SK-N-SH (cell line): Measurements from ENCODE around the gene S100B. TPM values are rescaled to one million over a fixed set of nuclear protein-coding genes. Genes with fewer than 3 reads are reported as not detected.

ENCODE experiments used
- CTCF ChIA-PET: fragments of 300-600, 350-600 bp; formaldehyde crosslinking; extraction: SDS; loops from one replicate; lab custom pipeline; 2021; lab: Yijun Ruan, JAX
- POLR2A ChIA-PET: fragments of 350-600 bp; sonication (Branson Sonifier 250); formaldehyde crosslinking; extraction: SDS; loops from one replicate; lab custom pipeline; 2020; ENCODE audit warnings: antibody characterized with exemption, inconsistent platforms; lab: Yijun Ruan, JAX
- DNase-seq: peaks from one replicate; pipeline ENCODE4 v3.0.0; 2012
- H2AFZ ChIP-seq: fragments of 200-600 bp; sonication (generic); 2 replicates; pipeline ENCODE4 v1.8.1; 2016; ENCODE audit warnings: antibody characterized with exemption, mild to moderate bottlenecking, low read depth
- H3F3A ChIP-seq: fragments of 200-600 bp; sonication (generic); replicated peaks from 2 replicates; pipeline ENCODE3; 2016; ENCODE audit warnings: antibody characterized with exemption, mild to moderate bottlenecking; ENCODE audit not compliant: insufficient read depth
- H3K27ac ChIP-seq, 2 experiments: fragments of 200-500 bp in 1 of 2; fragments of 200-600 bp in 1 of 2; sonication (Bioruptor generic) in 1 of 2; sonication (generic), shearing (Covaris generic) in 1 of 2; 2 replicates each; pipeline versions ENCODE4 v1.5.1 to v1.6.1; 2014 to 2016; ENCODE audit warnings: low read depth in 2 of 2, inconsistent platforms in 1 of 2, low read length in 1 of 2, mild to moderate bottlenecking in 1 of 2, mixed read lengths in 1 of 2
- H3K27me3 ChIP-seq: fragments of 200-600 bp; sonication (generic), shearing (Covaris generic); 2 replicates; pipeline ENCODE4 v1.6.1; 2016; ENCODE audit warnings: mixed run types; ENCODE audit not compliant: insufficient read depth
- H3K36me3 ChIP-seq, 2 experiments: fragments of 200-500 bp in 1 of 2; fragments of 200-600 bp in 1 of 2; sonication (Bioruptor generic) in 1 of 2; sonication (generic) in 1 of 2; replicated peaks in 1 of 2; 2 replicates each; pipeline versions ENCODE3 to v1.5.1; 2014 to 2016; ENCODE audit warnings: low read length in 1 of 2, mild to moderate bottlenecking in 1 of 2; ENCODE audit not compliant: insufficient read depth in 2 of 2, control insufficient read depth in 1 of 2
- H3K4me1 ChIP-seq, 2 experiments: fragments of 200-500 bp in 1 of 2; fragments of 200-600 bp in 1 of 2; sonication (Bioruptor generic) in 1 of 2; sonication (generic), shearing (Covaris generic) in 1 of 2; 2 replicates each; pipeline versions ENCODE4 v1.5.1 to v1.6.1; 2014 to 2016; ENCODE audit warnings: low read depth in 1 of 2, low read length in 1 of 2, mixed run types in 1 of 2; ENCODE audit not compliant: insufficient read depth in 2 of 2, control insufficient read depth in 1 of 2
- H3K4me2 ChIP-seq: fragments of 200-600 bp; sonication (generic), shearing (Covaris generic); 2 replicates; pipeline ENCODE4 v1.6.1; 2017; ENCODE audit warnings: mixed run types
- H3K4me3 ChIP-seq, 2 experiments: fragments of 200-500 bp in 1 of 2; fragments of 200-600 bp in 1 of 2; sonication (Bioruptor generic) in 1 of 2; sonication (generic), shearing (Covaris generic) in 1 of 2; 2 replicates each; pipeline versions ENCODE4 v1.5.1 to v1.8.1; 2014 to 2016; ENCODE audit warnings: low read depth in 2 of 2, inconsistent platforms in 1 of 2, low read length in 1 of 2, mild to moderate bottlenecking in 1 of 2, mixed read lengths in 1 of 2, moderate library complexity in 1 of 2
- H3K79me2 ChIP-seq: fragments of 200-600 bp; sonication (generic); 2 replicates; pipeline ENCODE4 v1.8.1; 2017; ENCODE audit warnings: mild to moderate bottlenecking; ENCODE audit not compliant: insufficient read depth
- H3K9ac ChIP-seq: fragments of 200-600 bp; sonication (generic); 2 replicates; pipeline ENCODE4 v1.6.1; 2017; ENCODE audit warnings: mixed run types
- H3K9me2 ChIP-seq: fragments of 200-600 bp; sonication (generic); 2 replicates; pipeline ENCODE4 v1.6.1; 2017; ENCODE audit warnings: mixed run types
- H3K9me3 ChIP-seq: fragments of 200-600 bp; sonication (generic); 2 replicates; pipeline ENCODE4 v1.6.1; 2017; ENCODE audit warnings: mixed run types, mild to moderate bottlenecking, moderate library complexity
- H4K20me1 ChIP-seq: fragments of 200-600 bp; sonication (generic); 2 replicates; pipeline ENCODE4 v1.6.1; 2017; ENCODE audit warnings: mild to moderate bottlenecking, mixed run types; ENCODE audit not compliant: insufficient read depth
- CHD2 ChIP-seq: fragments of 150-350 bp; IDR thresholded peaks from 2 replicates; pipeline ENCODE4 v1.6.1; 2018; ENCODE audit warnings: low read length; ENCODE audit not compliant: partially characterized antibody
- ELF1 ChIP-seq: IDR thresholded peaks from 2 replicates; pipeline ENCODE4 v1.4.0; 2012
- EP300 ChIP-seq, 2 experiments: IDR thresholded peaks; 2 replicates each; pipeline versions ENCODE4 v1.4.0 to v1.6.1; 2012; ENCODE audit warnings: borderline replicate concordance in 1 of 2, low read depth in 1 of 2, low read length in 1 of 2
- EZH2phosphoT487 ChIP-seq: fragments of 200-600 bp; sonication (generic); IDR thresholded peaks from 2 replicates; pipeline ENCODE4 v1.6.1; 2017; ENCODE audit warnings: low read depth, mixed run types, mild to moderate bottlenecking, antibody characterized with exemption, moderate library complexity, borderline replicate concordance
- FOXM1 ChIP-seq: IDR thresholded peaks from 2 replicates; pipeline ENCODE4 v1.4.0; 2012; ENCODE audit warnings: low read depth, mild to moderate bottlenecking
- GABPA ChIP-seq: IDR thresholded peaks from 2 replicates; pipeline ENCODE4 v1.4.0; 2012; ENCODE audit warnings: low read depth, mild to moderate bottlenecking
- GATA2 ChIP-seq: sonication (generic); formaldehyde crosslinking; IDR thresholded peaks from 2 replicates; pipeline ENCODE4 v1.5.0; 2020; ENCODE audit warnings: mild to moderate bottlenecking, missing genetic modification reagents
- MXI1 ChIP-seq: IDR thresholded peaks from 2 replicates; pipeline ENCODE4 v1.6.1; 2012; ENCODE audit warnings: mild to moderate bottlenecking, low read depth, low read length, improper control_type of control experiment
- NFIC ChIP-seq: IDR thresholded peaks from 2 replicates; pipeline ENCODE4 v1.4.0; 2012; ENCODE audit warnings: borderline replicate concordance
- NRF1 ChIP-seq: IDR thresholded peaks from 2 replicates; pipeline ENCODE4 v1.6.1; 2012; ENCODE audit warnings: low read depth, mild to moderate bottlenecking, low read length
- RCOR1 ChIP-seq: fragments of 150-350 bp; IDR thresholded peaks from 2 replicates; pipeline ENCODE4 v1.6.1; 2017; ENCODE audit warnings: antibody characterized with exemption, low read length
- RXRA ChIP-seq: IDR thresholded peaks from 2 replicates; pipeline ENCODE4 v1.4.0; 2012; ENCODE audit warnings: low read depth, mild to moderate bottlenecking, borderline replicate concordance
- SMC3 ChIP-seq: IDR thresholded peaks from 2 replicates; pipeline ENCODE4 v1.6.1; 2012; ENCODE audit warnings: low read depth, low read length, improper control_type of control experiment
- TAF1 ChIP-seq: IDR thresholded peaks from 2 replicates; pipeline ENCODE4 v1.6.1; 2012; ENCODE audit warnings: low read depth, mild to moderate bottlenecking, low read length, moderate library complexity, borderline replicate concordance
- TEAD4 ChIP-seq: IDR thresholded peaks from 2 replicates; pipeline ENCODE4 v1.4.0; 2012; ENCODE audit warnings: mild to moderate bottlenecking, borderline replicate concordance; ENCODE audit not compliant: insufficient read depth
- WGBS: methylation state at CpG from one replicate; pipeline ENCODE4 v1.1.6; 2017; ENCODE audit warnings: low lambda C conversion rate; 5-methylcytosine and 5-hydroxymethylcytosine counted together
- polyA plus RNA-seq, 3 experiments: library from polyadenylated mRNA; depleted of rRNA; stranded (reverse); fragments of >200 nt; gene quantifications; 2 replicates each; pipeline ENCODE4 v1.2.3, GENCODE V29; 2012
- TF ChIP-seq, protein P1 (sequence below): fragments of 150-350 bp; IDR thresholded peaks from 2 replicates; pipeline ENCODE4 v1.6.1; 2016; ENCODE audit warnings: mild to moderate bottlenecking, low read depth, low read length
- TF ChIP-seq, protein P2 (sequence below): fragments of 150-350 bp; IDR thresholded peaks from 2 replicates; pipeline ENCODE4 v1.6.1; 2017; ENCODE audit warnings: antibody characterized with exemption, low read length, low read depth, borderline replicate concordance
- TF ChIP-seq, protein P3 (sequence below): IDR thresholded peaks from 2 replicates; pipeline ENCODE4 v1.4.0; 2012; ENCODE audit warnings: low read depth
- TF ChIP-seq, protein P4 (sequence below): IDR thresholded peaks from 2 replicates; pipeline ENCODE4 v1.4.0; 2012; ENCODE audit warnings: low read depth, borderline replicate concordance
- TF ChIP-seq, protein P5 (sequence below): IDR thresholded peaks from 2 replicates; pipeline ENCODE4; 2012

Gene S100B
- polyA plus RNA-seq, 1 of the 3 experiments (the other 2 are of a cell fraction), result 0.12 TPM

DNA sequence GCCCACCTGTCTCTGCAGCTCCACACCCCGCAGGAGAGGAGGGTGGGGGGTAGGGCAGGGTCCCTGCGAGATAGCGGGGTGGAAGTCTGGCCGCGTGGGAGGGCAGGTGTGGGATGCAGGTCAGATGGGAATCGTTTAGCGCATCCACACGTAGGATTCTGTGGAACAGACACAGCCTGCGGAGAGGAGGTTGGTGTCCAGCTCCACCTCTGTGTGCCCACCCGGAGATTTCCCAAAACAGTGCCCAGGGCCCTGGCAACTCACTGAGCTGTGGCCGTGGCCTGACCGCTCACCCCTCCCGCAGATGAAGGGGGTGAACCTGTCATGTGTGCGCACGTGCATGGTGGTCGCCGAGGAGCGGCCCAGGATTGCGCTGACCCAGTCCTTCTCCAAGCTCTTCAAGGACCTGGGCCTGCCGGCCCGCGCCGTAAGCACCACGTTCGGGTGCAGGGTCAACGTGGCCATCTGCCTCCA, 46.9 kb downstream of the S100B start:
- no peak overlapping the region for H2AFZ ChIP-seq
- no peaks in the 10 kb centered on the region for H3K9me2 ChIP-seq
- no peak overlapping the region for H3K4me3 ChIP-seq
- H3K9ac ChIP-seq, result no peak overlapping the region
- no peak for DNase-seq
- H3K79me2 ChIP-seq, result no peaks in the 10 kb centered on the region
- TF ChIP-seq, protein P1, sequence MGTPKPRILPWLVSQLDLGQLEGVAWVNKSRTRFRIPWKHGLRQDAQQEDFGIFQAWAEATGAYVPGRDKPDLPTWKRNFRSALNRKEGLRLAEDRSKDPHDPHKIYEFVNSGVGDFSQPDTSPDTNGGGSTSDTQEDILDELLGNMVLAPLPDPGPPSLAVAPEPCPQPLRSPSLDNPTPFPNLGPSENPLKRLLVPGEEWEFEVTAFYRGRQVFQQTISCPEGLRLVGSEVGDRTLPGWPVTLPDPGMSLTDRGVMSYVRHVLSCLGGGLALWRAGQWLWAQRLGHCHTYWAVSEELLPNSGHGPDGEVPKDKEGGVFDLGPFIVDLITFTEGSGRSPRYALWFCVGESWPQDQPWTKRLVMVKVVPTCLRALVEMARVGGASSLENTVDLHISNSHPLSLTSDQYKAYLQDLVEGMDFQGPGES, result no peak
- TF ChIP-seq TEAD4 (no peak), TAF1 (no peak), EZH2phosphoT487 (no peak), SMC3 (no peak), EP300 (IDR thresholded peaks at IDR 0.05; ENCODE audit: borderline replicate concordance in 1 of 2, low read depth in 1 of 2, low read length in 1 of 2) (no peak), NRF1 (no peak), NFIC (no peak)
- TF ChIP-seq, protein P2, sequence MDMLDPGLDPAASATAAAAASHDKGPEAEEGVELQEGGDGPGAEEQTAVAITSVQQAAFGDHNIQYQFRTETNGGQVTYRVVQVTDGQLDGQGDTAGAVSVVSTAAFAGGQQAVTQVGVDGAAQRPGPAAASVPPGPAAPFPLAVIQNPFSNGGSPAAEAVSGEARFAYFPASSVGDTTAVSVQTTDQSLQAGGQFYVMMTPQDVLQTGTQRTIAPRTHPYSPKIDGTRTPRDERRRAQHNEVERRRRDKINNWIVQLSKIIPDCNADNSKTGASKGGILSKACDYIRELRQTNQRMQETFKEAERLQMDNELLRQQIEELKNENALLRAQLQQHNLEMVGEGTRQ, result no peak
- TF ChIP-seq, protein P3, sequence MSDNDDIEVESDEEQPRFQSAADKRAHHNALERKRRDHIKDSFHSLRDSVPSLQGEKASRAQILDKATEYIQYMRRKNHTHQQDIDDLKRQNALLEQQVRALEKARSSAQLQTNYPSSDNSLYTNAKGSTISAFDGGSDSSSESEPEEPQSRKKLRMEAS, result no peak
- no peak overlapping the region for H3K27ac ChIP-seq
- H3K9me3 ChIP-seq, result no peaks in the 10 kb centered on the region
- ChIA-PET CTCF (interaction anchor here (1.0 kb wide), 1 partner anchor 15 kb away, joined by 3 read pairs; no protein-coding TSS in a partner anchor), POLR2A (no interaction called here)
- peaks cover 19 to 66% of the 10 kb centered on the region in 2 experiments for H3K36me3 ChIP-seq
- H4K20me1 ChIP-seq, result no peaks in the 10 kb centered on the region
- WGBS, result 91% methylated on average over 14 of the region's 26 CpGs
- H3K4me1 ChIP-seq, result no peaks in the 10 kb centered on the region
- H3F3A ChIP-seq, result no peaks in the 10 kb centered on the region
- no peak overlapping the region for H3K4me2 ChIP-seq
- H3K27me3 ChIP-seq, result no peaks in the 10 kb centered on the region

DNA sequence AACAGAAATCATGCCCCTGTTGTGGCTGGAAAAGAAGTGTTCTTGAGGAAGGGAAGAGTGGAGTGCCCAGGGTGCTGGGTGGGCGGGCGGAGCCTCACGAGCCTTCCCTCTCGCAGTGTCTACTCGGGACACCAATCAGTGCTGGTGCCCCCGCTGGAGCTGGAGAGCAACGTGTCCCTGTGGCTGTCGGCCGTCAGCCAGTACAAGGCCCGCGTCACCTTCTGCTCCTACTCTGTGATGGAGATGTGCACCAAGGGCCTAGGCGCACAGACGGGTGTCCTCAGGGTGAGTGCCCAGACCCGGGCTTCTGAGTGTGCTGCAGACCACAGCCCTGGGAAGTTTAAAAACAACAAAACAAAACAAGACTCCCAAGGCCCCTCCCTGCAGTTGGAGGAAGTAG, 47.4 kb downstream of the S100B start:
- Histone ChIP-seq H3K4me1 (no peaks in the 10 kb centered on the region), H2AFZ (no peak overlapping the region), H4K20me1 (no peaks in the 10 kb centered on the region), H3K79me2 (no peaks in the 10 kb centered on the region), H3K27ac (no peak overlapping the region), H3K4me2 (no peak overlapping the region), H3K9me2 (no peaks in the 10 kb centered on the region), H3F3A (no peaks in the 10 kb centered on the region), H3K4me3 (no peak overlapping the region), H3K9ac (no peak overlapping the region), H3K27me3 (no peaks in the 10 kb centered on the region), H3K9me3 (no peaks in the 10 kb centered on the region), H3K36me3 (peaks cover 20 to 64% of the 10 kb centered on the region in 2 experiments)
- 88% methylated on average over 6 of the region's 14 CpGs for WGBS
- POLR2A ChIA-PET, result no interaction called here
- TF ChIP-seq CHD2, result no peak
- TF ChIP-seq SMC3, result no peak
- TF ChIP-seq, protein P4, sequence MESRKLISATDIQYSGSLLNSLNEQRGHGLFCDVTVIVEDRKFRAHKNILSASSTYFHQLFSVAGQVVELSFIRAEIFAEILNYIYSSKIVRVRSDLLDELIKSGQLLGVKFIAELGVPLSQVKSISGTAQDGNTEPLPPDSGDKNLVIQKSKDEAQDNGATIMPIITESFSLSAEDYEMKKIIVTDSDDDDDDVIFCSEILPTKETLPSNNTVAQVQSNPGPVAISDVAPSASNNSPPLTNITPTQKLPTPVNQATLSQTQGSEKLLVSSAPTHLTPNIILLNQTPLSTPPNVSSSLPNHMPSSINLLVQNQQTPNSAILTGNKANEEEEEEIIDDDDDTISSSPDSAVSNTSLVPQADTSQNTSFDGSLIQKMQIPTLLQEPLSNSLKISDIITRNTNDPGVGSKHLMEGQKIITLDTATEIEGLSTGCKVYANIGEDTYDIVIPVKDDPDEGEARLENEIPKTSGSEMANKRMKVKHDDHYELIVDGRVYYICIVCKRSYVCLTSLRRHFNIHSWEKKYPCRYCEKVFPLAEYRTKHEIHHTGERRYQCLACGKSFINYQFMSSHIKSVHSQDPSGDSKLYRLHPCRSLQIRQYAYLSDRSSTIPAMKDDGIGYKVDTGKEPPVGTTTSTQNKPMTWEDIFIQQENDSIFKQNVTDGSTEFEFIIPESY, result no peak
- TF ChIP-seq, protein P5, sequence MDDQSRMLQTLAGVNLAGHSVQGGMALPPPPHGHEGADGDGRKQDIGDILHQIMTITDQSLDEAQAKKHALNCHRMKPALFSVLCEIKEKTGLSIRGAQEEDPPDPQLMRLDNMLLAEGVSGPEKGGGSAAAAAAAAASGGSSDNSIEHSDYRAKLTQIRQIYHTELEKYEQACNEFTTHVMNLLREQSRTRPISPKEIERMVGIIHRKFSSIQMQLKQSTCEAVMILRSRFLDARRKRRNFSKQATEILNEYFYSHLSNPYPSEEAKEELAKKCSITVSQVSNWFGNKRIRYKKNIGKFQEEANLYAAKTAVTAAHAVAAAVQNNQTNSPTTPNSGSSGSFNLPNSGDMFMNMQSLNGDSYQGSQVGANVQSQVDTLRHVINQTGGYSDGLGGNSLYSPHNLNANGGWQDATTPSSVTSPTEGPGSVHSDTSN, result no peak
- no peak for TF ChIP-seq RXRA
- no peak for TF ChIP-seq GATA2 (CRISPR knock-in tag)
- TF ChIP-seq MXI1, result no peak
- no peak for TF ChIP-seq ELF1
- no peak for TF ChIP-seq GABPA
- no peak for TF ChIP-seq RCOR1
- TF ChIP-seq, protein P3, result no peak
- TF ChIP-seq FOXM1, result no peak
- no peak for TF ChIP-seq NFIC
- TF ChIP-seq, protein P2, result no peak
- CTCF ChIA-PET, result no interaction called here
- DNase-seq, result peak; percentile 10
